ENCODE data around the gene SCNM1.
"Not testable (repeated sequence)": the region's sequence is repeated elsewhere in the genome, so short reads cannot be mapped to it uniquely, and the experiment has no call there.

The SCNM1 gene

DNA sequence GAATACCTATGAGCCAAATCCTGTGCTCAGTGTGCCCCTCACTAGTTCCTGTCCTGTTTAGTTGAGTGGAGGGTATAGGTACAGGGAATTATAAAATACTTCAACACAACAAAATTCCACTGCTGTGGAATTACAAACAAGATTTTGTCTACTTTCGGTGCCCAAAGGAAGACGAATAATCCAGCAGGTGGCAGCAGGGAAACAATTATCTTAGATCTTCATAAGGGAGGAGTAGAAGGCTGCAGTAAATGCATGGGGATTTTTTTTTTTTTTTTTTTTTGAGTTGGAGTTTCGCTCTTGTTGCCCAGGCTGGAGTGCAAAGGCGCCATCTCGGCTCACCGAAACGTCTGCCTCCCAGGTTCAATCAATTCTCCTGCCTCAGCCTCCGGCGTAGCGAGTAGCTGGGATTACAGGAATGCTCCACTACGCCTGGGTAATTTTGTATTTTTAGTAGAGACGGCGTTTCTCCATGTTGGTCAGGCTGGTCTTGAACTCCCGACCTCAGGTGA, 30.4 kb downstream of the SCNM1 start:
- peak; percentile 52 for DNase-seq

DNA sequence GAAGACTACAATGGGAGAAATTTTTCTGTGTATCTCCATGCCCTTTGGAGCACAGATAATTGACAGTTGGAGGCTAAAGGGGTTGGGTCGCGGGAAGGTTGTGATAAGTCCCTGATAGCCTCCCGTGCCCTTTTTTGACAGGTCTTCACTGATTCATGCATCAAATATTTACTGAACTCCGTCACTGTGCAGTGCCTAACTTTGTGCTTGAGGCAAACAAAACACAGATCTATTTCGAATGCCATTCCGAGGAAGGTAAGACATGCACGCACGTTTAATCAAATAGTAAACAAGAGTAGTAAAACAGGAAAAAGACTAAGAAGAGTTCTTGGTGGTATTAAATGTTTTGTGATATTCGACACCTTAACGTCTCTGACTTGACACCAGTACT, 31.9 kb downstream of the SCNM1 start:
- DNase-seq: no peak

DNA sequence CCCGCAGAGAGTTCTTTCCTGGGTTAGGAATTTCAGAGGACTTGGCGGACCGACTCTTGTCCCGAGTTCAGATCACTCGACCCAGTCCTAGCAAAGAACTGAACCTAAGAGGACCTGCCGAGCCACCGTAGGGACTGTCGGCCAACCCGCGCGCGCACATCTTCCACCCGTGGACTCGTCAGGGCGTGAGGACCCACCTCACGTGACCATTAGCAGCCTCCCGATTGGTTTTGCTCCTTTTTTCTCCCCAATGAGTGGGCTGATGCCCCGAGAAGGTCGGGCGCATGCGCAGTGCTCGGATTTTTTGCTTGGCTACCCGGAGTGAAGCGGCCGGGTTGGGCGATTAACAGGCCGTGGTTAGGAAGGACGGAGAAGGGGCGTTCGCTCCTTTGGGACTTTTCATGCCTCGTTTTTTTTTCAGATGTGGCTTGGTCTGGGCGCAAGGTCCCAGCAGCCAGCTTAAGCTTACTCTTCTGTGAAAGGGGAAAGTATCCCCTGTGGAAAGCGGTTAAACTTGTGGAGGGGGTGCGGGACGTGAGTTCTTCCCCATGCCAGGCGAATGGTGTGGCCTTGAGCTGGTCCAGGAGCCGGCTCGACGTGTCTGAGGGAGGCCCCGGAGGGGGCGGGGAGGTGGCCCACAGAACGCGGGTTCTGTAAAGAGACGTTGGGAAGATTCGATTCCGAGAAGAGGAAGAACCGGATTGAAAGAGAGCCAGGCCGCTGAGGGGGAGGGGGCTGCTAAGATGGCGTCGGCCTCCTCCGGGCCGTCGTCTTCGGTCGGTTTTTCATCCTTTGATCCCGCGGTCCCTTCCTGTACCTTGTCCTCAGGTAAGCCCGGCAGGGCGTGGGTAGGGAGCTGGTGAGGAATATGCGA, 32.5 kb downstream of the SCNM1 start, which contains the start of gene PIP5K1A:
PIP5K1A (plus strand) TSS at position 299 of the 874 bp plus-strand sequence; CDS start at position 744, 445 bp downstream.
- peak; percentile 98 for DNase-seq

DNA sequence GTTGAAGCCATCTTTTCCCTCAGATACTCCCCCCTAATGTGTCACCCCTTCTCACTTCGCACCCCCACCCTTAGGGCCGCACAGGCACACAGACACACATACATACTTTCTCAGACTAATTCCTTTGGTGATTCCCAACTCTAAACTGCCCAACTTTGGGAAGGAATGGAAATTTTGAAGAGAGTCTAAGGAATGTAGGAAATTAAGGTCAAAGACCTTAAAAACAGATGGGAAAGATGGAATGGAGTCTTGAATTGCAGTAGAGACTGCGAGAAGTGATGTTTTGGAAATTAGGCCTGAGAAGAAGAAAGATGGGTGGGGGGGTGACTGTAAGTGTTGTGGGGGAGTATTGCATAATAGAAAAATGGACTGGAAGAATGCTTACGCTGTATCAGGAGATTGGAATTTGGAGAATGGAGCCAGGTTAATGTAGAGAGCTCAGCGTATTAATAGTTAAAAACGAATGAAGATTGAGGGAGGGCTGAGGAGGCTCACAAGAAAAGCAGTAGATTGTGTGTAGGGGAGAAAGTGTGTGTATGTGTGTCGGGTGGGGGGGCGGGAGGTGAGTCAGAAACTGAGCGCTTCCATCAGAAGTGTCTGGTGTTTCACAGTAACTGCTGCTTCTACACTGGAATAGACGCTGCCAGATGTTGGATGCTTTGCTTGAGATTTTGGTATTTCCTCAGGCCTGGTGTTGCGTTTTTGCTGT, 34.1 kb downstream of the SCNM1 start:
- DNase-seq: peak; percentile 15

DNA sequence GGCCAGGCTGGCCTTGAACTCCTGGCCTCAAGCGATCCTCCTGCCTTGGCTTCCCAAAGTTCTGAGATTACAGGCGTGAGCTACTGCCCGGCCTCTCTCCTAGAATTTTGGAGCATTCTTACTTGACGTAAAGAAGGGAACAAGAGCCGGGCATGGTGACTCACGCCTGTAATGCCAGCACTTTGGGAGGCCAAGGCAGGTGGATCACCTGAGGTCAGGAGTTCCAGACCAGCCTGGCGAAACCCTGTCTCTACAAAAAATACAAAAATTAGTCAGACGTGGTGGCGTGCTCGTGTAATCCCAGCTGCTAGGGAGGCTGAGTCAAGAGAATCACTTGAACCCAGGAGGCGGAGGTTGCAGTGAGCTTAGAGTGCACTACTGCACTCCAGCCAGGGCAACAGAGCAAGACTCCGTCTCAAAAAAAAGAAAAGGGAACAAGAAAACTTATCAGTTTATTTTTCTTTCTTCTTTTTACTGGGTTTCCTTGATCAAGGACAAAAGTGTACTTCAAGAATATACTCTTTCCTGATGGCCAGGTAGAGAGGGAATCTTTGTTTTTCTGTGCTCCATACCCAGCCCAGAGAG, 39.5 kb downstream of the SCNM1 start:
- DNase-seq: not testable (repeated sequence)

DNA sequence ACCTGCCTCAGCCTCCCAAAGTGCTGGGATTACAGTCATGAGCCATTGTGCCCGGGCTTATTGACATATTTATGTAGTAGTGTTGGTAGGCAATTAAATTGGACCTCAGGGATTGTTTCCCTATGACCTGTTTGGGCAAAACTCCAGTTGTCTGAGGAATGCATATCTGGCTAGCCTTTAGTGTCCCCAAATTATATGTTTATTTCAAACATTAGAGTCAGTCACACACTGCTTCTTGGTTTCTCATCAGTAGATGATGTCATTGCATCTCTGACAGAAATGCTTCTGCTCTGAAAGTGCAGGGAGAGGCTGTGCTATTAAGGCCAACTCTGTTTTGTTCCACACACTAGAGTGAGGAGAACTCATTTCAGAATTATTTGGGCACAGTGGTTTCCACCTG, 44.9 kb downstream of the SCNM1 start:
- DNase-seq: no peak

DNA sequence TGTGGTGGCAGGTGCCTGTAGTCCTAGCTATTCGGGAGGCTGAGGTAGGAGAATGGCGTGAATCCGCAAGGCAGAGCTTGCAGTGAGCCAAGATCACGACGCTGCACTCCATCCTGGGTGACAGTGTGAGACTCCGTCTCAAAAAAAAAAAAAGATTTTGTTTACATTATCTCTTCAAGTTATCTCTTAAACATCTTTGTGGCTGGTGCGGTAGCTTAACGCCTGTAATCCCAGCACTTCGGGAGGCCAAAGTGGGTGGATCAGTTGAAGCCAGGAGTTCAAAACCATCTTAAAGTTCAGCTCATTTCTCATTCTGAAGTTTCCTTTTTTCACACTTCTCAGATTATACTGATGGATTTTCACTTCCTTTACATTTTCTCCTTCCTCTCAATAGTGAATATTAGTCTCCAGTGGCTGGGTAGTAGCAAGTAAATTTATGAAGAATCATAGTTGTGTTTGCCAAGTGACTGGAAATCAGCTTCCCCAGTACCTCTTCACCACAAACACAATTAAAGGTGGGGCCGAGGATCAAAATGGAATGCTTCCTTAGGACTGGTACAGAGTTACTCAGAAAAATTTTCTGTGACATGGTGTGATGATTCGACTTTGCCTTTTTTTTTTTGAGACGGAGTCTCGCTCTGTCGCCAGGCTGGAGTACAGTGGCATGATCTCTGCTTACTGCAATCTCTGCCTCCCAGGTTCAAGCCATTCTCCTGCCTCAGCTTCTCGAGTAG, 46.2 kb downstream of the SCNM1 start:
- no peak for DNase-seq

DNA sequence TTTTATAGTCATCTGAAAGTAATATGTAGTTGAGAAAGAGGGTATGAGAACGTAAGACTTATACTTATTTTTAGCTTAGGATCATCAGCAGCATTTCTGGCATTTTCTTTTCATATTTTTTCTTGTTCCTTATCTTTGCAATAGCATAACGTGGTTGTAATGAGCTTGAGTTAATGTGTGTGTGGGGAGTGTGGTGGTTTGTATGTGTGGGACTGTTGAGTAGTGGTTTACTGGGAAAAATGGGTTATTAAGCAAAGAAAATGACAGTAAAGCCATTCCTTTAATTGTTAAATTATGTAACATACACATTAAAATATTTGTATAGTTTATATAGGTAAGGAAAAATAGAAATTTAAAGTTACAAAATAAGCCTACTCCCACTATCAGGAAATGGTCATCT, 47.6 kb downstream of the SCNM1 start:
- no peak for DNase-seq

All from activated naive CD4-positive, alpha-beta T cell treated with anti-CD3 and anti-CD28 coated beads, Interleukin-2, amount 50 U/mL, for 16 hours (primary cell).